Left colon (tissue), 2 donors: ENCODE measurements around the gene CHST8. TPM values are rescaled to one million over a fixed set of nuclear protein-coding genes. Genes with fewer than 3 reads are reported as not detected.

Source experiments
- ATAC-seq: fragments of 200-7000 bp; cut with Tn5 transposase; one replicate; pipeline ENCODE4 v1.9.1; 2020; ENCODE audit warnings: mild to moderate bottlenecking, moderate library complexity
- DNase-seq, 2 donors: peaks; one replicate each; pipeline ENCODE4 v3.0.0-alpha.2; 2020
- intact Hi-C, 2 donors: fragments of 100-400 bp; cut with DNase I in 1 of 2; cut with micrococcal nuclease in 1 of 2; formaldehyde crosslinking; loops; one replicate each; pipeline versions ENCODE4 v1.11.2 to v1.14.0; 2022; cut with DNase I, micrococcal nuclease
- total RNA-seq, 2 donors: library from RNA; stranded (reverse); fragmentation: NEBNext Ultra II Directional; extraction: Animal tissue kit (Norgen Biotek cat#: 25700); gene quantifications; one replicate each; pipeline ENCODE4 v1.2.1, GENCODE V29; 2021
- donor health status: DM: no; HTN: no; CAD: no.
- donor health status: DM: yes; HTN: yes; CAD: no.

CHST8 gene
- total RNA-seq, 2 donors from 2014 or later: not detected

DNA sequence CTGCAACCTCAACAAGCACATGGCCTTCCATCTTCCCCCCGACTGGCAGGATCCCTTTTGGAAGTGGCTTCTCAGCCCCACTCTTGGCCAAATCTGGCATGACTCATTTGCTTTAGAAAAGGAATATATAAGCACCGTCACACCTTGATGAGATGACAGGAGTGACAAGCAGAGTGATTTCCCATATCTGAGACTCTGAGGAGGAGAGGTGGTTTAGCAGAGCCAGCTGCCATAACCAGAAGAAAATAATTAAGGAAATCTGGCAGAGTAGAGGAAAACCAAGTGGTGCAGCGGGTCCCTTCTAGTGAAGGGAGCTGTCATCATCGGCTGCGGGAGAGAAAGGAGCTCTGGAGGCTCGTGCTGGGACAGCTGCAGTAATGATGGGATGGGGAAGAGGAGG lies 147.5 kb downstream of the CHST8 start:
- intact Hi-C loops: loop anchor here in 1 of 2 donors (5.0 kb wide), 1 partner anchor 337 kb away; no protein-coding TSS in a partner anchor

DNA sequence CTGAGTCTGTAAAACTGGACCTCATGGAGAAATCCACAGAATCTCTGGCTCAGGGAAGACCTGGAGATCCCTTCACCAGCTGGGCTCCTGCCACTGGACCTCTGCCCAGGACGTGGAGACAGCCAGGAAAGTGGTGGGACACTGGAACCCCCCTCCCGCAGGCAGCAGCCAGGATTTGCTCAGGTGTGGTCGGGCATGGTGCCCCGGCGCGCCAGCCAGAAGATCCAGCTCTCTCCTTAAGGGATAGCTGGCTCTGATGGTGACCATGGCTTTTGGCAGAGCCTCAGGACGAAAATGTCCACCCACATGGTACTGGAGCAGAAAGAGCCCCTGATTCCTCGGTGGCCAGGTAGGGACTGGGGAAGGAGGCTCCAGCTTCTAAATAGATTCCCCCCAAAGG lies 148.4 kb downstream of the CHST8 start:
- DNase-seq (no peak), ATAC-seq (no peak)
- intact Hi-C loops: loop anchor here (5.0 to 10.0 kb wide), 2 partner anchors 325 to 338 kb away; no protein-coding TSS in a partner anchor

More for the DNA sequence above, 147.5 kb downstream of the CHST8 start:
- ATAC-seq (no peak), DNase-seq (no peak)

DNA sequence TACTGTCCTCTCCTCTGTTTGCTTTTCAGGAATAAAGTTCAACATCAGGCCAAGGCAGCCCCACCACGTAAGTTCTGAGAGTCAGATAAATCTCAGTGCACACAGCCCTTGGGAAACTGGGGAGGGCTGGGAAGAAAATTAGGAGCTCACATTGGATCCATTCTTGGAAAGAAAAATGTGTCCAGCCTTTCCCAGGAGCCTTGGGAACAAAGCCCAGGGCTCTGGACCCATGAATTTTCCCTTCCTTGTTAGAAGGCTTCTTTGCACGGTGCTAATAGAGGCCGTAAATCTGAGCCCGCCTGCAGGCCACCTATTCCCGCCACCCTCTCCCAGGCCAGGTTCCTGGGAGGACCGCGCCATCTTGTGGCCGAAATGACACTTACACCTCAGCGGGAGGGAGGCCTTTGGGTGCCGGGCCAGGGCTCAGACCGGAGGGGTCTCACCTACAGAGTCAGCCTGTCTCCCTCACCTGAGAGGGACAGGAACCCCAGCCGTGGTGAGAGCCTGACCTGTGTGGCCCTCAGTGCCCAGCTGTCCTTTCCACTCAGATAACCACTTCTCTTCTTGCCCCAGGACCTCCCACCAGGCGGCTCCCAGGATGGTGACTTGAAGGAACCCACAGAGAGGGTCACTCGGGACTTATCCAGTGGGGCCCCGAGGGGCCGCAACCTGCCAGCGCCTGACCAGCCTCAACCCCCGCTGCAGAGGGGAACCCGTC lies 149.8 kb downstream of the CHST8 start:
- ATAC-seq (peak; percentile 86), DNase-seq (peak; percentile 53 to 77)
- intact Hi-C loops: loop anchor here (5.0 to 10.0 kb wide), 2 partner anchors 323 to 339 kb away; no protein-coding TSS in a partner anchor

DNA sequence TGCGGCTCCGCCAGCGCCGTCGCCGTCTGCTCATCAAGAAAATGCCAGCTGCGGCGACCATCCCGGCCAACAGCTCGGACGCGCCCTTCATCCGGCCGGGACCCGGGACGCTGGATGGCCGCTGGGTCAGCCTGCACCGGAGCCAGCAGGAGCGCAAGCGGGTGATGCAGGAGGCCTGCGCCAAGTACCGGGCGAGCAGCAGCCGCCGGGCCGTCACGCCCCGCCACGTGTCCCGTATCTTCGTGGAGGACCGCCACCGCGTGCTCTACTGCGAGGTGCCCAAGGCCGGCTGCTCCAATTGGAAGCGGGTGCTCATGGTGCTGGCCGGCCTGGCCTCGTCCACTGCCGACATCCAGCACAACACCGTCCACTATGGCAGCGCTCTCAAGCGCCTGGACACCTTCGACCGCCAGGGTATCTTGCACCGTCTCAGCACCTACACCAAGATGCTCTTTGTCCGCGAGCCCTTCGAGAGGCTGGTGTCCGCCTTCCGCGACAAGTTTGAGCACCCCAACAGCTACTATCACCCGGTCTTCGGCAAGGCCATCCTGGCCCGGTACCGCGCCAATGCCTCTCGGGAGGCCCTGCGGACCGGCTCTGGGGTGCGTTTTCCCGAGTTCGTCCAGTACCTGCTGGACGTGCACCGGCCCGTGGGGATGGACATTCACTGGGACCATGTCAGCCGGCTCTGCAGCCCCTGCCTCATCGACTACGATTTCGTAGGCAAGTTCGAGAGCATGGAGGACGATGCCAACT lies 150.5 kb downstream of the CHST8 start:
- intact Hi-C loops: loop anchor here (5.0 to 10.0 kb wide), 2 partner anchors 323 to 340 kb away; no protein-coding TSS in a partner anchor
- DNase-seq (no peak), ATAC-seq (no peak)

DNA sequence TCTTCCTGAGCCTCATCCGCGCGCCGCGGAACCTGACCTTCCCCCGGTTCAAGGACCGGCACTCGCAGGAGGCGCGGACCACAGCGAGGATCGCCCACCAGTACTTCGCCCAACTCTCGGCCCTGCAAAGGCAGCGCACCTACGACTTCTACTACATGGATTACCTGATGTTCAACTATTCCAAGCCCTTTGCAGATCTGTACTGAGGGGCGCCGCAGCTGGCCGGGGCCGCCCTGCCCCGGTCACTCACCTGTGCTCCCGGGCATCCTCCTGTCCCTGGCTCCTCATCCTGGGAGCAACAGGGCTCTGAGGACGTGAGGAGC lies 151.1 kb downstream of the CHST8 start:
- ATAC-seq (no peak), DNase-seq (no peak)
- intact Hi-C loops: loop anchor here (5.0 to 10.0 kb wide), 2 partner anchors 322 to 341 kb away; no protein-coding TSS in a partner anchor

DNA sequence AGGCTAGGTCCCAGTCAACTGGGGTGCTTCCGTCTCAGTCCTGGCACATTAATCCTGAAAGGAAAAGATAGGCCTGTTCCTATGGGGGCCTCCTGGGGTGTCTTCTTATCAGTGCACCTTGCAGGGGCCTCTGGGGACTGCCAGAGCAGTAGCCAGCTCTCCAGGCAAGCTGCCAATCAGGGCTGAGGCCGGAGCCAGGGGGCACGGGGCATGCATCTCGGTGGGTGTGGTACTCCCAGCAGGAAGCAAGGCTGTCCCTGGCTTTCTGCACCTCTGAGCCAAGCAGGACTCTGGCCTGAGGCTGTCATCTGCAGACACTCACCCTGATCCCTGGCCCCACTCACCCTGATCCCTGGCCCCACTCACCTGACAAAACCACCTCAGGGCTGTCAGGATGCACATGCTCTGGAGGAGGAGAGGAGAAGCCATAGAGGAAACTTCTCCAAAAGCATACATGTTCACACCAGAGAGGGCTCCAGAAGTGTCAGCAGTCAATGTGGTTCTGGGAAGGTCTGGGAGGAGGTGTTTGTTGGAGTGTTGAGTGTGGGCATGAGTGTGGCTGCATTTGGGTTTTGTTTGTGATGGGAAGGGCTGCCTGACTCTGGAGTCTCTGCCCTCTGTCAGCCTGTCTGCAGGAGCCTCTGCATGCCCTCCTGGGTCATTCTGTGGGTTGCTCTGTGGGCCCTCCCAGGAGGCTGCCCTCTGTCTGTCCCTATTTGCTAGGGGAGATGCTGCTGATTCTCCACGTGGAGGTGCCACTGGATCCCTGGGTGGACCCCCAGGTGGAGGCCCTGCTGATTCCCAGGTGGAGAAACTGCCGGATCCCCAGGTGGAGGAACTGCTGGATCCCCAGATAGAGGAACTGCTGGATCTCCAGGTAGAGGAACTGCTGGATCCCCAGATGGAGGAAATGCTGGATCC lies 152.2 kb downstream of the CHST8 start:
- intact Hi-C loops: loop anchor here (5.0 to 10.0 kb wide), 2 partner anchors 321 to 342 kb away; no protein-coding TSS in a partner anchor
- ATAC-seq: no peak
- DNase-seq: no peak

DNA sequence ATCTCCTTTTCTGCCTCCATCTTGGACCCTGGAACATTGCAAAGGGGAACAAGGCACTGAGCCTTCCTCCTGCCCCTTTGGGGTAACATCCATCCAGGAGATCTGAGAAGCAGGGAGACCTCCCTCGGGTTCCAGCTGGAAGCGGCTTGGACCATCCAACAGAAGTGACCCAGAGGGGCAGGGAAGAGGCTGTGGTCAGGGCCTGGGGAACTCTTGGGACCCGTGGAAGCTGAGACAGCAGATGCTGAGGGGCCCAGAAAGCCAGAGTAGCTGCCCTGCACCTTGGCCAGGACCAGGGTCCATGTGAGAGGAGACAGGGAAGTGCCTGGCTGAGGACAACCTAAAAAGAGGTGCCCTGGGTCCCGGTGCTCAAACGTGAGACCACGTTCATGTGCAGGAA lies 153.0 kb downstream of the CHST8 start:
- intact Hi-C loops: loop anchor here (5.0 to 10.0 kb wide), 3 partner anchors 320 to 342 kb away; no protein-coding TSS in a partner anchor
- ATAC-seq (no peak), DNase-seq (no peak)

DNA sequence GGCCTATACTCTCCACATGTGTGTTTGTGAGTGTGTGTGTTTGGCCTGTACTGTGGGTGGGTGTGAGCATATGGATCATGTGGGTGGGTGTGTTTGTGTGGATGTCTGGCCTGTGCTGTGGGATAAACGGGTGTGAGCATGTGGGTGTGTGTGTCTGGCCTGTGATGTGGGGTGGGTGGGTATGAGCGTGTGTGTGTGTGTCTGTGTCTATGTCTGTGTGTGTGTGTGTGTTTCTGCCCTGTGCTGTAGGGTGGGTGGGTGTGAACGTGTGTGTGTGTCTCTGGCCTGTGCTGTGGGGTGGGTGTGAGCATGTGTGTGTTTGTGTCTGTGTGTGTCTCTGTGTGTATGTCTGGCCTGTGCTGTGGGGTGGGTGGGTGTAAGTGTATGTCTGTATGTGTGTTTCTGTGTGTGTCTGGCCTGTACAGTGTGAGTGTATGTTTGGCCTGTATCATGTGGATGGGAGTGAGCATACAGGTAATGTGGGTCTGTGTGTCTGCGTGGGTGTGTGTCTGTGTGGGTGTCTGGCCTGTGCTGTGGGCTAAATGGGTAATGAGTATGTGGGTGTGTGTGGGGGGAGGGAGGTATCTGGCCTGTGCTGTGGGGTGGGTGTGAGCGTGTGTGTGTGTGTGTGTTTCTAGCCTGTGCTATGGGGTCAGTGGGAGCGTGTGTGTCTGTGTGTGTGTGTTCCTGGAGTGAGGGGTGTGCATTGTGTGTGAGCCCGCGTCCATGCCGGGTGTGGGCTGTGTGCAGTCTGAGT lies 154.2 kb downstream of the CHST8 start:
- intact Hi-C loops: loop anchor here (5.0 to 10.0 kb wide), 2 partner anchors 319 to 321 kb away; no protein-coding TSS in a partner anchor
- no peak for DNase-seq
- no peak for ATAC-seq

DNA sequence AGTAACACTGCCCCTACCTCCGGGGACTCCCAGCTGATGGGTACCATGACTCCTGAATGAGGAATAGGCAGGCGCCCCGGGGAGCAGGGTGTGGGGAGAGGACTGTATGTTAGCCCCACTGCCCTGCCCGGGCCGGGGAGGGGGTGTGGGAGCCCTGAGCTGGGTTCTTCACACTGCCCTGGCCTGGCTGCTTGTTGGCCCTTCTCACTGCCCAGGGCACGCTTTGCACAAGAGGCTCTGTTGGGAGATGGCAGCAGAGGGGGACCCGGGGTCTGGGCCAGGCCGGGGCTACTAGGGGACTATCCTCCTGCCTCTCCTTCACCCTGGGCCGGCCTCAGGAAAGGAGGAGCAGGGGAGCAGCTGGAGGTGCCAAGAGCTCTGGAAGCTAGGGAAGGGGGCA lies 155.6 kb downstream of the CHST8 start:
- intact Hi-C loops: loop anchor here (5.0 to 10.0 kb wide), 2 partner anchors 317 to 320 kb away; no protein-coding TSS in a partner anchor
- no peak for DNase-seq
- ATAC-seq: no peak

DNA sequence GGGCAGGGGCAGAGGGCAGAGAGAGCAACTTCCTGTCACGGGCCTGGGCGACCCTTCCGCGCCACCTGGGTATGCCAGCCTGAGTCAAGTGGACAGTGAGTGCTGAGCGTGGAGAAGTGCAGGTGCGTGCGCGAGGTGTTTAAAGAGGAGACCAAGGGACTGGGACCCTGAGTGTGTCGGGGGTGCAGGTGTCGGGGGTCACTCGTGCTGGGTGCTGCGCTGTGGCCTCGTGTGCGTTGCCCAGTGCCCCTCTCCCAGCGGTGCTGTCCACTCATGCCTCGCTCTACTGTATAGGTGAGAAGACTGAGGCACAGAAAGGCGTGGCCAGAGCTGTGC lies 156.0 kb downstream of the CHST8 start:
- no peak for ATAC-seq
- intact Hi-C loops: loop anchor here (5.0 to 10.0 kb wide), 2 partner anchors 317 to 320 kb away; no protein-coding TSS in a partner anchor
- no peak for DNase-seq

DNA sequence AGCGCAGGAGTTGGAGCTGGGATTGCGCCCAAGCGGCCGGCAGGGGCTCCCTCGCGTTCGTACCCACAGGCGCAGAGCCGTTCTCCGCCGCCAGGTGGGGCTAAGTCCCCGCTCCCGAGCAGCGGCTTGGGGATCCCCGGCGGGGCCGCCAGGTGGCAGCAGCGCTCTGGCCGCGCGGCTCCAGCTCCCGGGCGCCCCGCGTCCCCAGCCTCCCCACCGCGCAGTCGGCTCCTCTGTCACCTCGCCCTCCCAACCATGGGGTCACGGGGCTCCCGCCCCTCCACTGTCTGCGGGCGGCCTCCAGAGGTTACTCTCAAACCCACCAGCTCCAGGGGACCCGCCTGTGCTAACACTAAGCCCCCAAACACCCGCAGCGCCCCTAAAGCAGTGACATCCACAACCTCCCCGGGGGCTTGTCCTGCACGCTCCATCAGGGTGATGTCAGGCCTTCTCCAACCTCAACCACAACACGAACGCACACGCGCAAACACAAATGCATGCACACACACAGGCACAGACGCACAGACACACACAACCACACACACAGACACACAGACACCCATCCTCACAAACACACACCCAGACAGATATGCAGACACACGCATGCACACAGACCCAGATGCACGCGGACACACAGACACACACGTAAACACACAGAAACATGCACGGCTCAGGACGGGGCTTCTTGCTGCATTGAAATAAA lies 156.5 kb downstream of the CHST8 start:
- ATAC-seq (peak; percentile 95), DNase-seq (peak; percentile 47 to 87)
- intact Hi-C loops: loop anchor here (5.0 to 10.0 kb wide), 2 partner anchors 317 to 319 kb away; no protein-coding TSS in a partner anchor

DNA sequence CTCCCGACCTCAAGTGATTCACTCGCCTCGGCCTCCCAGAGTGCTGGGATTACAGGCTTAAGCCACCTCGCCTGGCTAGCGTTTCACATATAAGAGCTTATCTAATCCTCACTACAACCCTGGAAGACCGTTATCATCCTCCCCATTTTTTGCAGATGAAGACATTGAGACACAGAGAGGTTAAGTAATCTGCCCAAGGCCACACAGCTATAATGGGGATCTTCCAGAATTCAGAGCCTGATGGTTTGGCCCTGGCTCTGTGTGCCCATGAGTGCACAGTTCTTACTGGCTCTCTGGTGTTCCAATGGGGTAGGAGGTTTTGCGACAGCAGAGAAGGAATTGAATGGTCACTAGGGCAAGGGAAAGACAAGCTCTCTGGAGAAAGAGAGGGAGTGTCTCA lies 158.1 kb downstream of the CHST8 start:
- intact Hi-C loops: loop anchor here (5.0 to 10.0 kb wide), 3 partner anchors 215 to 317 kb away; no protein-coding TSS in a partner anchor
- ATAC-seq (no peak), DNase-seq (no peak)

DNA sequence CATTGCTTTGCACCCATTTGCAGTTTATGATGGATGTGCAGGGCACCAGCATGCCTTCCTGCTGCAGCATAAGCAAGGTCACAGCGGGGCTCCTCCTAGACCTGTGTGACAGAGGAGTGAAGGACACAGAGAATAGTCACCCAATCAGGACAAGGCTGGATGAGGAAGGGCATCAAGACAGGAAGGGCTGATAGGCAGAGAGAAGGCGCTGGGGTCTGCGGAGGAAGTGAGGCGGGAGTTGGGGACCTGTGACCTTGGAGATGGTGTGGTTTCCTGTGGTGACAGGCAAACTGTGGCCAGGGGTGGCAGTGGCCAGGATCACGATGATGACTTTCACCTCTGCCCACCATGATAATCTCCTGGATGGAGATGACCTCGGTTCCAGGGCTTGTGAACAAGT lies 158.5 kb downstream of the CHST8 start:
- no peak for DNase-seq
- ATAC-seq: no peak
- intact Hi-C loops: loop anchor here in 1 of 2 donors (10.0 kb wide), 1 partner anchor 215 kb away; no protein-coding TSS in a partner anchor

DNA sequence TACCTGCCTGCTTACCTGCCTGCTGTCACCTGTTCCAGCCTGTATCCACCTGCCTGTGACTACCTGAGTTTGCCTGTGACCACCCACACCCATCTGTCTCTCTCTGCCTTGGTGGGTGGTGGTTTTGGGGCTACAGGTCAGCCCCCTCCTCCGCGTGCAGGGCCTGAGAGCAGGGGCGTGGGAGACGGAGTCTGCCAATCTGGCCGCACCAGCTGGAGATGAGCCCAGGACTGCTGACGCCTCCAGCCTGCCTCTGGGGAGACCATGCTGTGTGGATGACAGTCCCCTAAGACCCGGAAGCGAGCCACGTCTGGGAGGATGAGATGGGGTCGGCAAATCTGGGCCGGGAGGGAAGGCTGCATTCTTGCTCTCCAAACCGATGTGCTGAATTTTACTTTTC lies 159.0 kb downstream of the CHST8 start:
- DNase-seq: no peak
- no peak for ATAC-seq
- intact Hi-C loops: loop anchor here in 1 of 2 donors (10.0 kb wide), 1 partner anchor 214 kb away; no protein-coding TSS in a partner anchor

DNA sequence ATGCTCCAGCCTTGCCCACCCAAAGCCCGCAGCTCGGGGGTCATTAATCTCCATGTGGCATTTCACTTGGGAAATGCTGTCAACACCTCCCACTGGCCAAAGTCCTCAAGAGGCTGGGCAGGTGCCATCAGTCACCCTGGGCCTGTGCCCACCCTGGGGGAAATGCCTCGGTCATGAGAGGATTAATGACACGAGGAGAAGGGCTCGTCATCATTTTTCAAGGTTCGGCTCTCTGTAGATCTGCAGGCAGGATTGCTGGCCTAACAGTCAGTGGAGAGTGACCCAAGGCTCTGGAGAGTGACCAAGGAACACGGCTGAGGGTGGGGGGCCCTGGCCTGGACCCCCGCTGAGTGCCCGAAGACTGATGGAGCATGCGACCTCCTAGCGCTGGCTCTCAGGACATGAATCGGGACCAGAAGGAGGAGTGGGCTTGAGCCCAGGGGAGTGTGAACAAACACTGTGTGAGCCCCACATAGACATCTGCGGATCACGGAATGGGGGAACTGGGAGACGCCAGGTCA lies 159.7 kb downstream of the CHST8 start:
- intact Hi-C loops: loop anchor here in 1 of 2 donors (10.0 kb wide), 1 partner anchor 213 kb away; no protein-coding TSS in a partner anchor
- DNase-seq (no peak), ATAC-seq (no peak)

DNA sequence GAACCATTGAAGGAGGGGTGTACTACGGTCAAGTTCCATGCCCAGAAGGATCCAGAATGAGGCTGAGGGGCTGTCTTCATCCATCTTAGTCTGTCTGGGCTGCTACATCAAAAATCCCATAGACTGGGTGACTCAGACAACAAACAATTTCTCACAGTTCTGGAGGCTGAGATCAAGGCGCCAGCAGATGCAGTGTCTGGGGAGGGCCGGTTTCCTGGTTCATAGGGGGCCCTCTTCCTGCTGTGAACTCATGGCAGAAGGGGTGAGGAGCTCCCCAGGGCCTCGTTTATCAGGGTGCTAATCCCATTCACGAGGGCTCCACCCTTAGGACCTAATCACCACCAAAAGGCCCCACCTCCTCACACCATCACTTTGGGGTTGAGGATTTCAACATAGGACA lies 160.2 kb downstream of the CHST8 start:
- intact Hi-C loops: loop anchor here in 1 of 2 donors (10.0 kb wide), 1 partner anchor 213 kb away; no protein-coding TSS in a partner anchor

DNA sequence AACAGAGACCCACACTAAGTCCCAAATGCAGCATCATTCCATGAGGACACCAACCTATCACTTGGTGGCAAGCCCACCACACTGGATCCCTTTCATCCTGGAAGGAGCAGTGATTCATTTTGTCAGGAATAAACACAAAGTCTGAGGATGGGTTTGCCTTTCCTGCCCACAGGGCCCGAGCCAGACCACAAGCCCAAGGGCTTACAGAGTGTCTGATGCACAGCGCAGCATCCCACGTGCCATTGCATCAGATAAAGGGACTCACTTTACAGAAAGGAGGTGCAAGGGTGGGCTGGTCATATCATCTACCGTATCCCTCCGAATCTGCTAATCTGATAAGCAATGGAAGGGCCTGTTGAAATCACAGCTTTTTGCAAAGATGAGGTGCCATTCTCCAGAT lies 162.7 kb downstream of the CHST8 start:
- intact Hi-C loops: loop anchor here in 1 of 2 donors (10.0 kb wide), 1 partner anchor 210 kb away; no protein-coding TSS in a partner anchor
- ATAC-seq (no peak), DNase-seq (no peak)

More for the DNA sequence above, 160.2 kb downstream of the CHST8 start:
- ATAC-seq (no peak), DNase-seq (no peak)
